Nephron progenitor cell (in vitro differentiated cells): ENCODE data around the gene AQP3.

ENCODE experiments used
- DNase-seq: peaks from one replicate; pipeline ENCODE4 v3.0.0; 2021
- H3K27ac Mint-ChIP-seq: 2 replicates; pipeline ENCODE4 v1.8.0; 2021; ENCODE audit warnings: mild to moderate bottlenecking, moderate library complexity, mixed read lengths
- H3K27me3 Mint-ChIP-seq: 2 replicates; pipeline ENCODE4 v1.8.0; 2021; ENCODE audit warnings: mild to moderate bottlenecking, low read depth, mixed read lengths; ENCODE audit not compliant: poor library complexity
- H3K36me3 Mint-ChIP-seq: 2 replicates; pipeline ENCODE4 v1.8.0; 2021; ENCODE audit warnings: low read depth, mixed read lengths
- H3K4me1 Mint-ChIP-seq: 2 replicates; pipeline ENCODE4 v1.8.0; 2021; ENCODE audit warnings: mixed read lengths
- H3K4me3 Mint-ChIP-seq: 2 replicates; pipeline ENCODE4 v1.8.0; 2021; ENCODE audit warnings: mild to moderate bottlenecking, moderate library complexity, mixed read lengths
- H3K9me3 Mint-ChIP-seq: 2 replicates; pipeline ENCODE4 v1.8.0; 2021; ENCODE audit warnings: mild to moderate bottlenecking, moderate library complexity, mixed read lengths
- CTCF ChIP-seq: fragments of 200-600 bp; sonication (generic); IDR thresholded peaks from 2 replicates; pipeline ENCODE4 v1.5.0; 2021; ENCODE audit warnings: antibody characterized with exemption

AQP3 gene

GRCh38 chr9:33416996-33417395 is 30.4 kb downstream of the AQP3 start:
- H3K4me1 Mint-ChIP-seq: peaks cover 34% of the 10 kb centered on the region
- H3K9me3 Mint-ChIP-seq: no peaks in the 10 kb centered on the region
- no peak for DNase-seq
- H3K27ac Mint-ChIP-seq: no peak overlapping the region
- H3K27me3 Mint-ChIP-seq: peaks cover 36% of the 10 kb centered on the region
- no peak overlapping the region for H3K4me3 Mint-ChIP-seq
- H3K36me3 Mint-ChIP-seq: no peaks in the 10 kb centered on the region
- no peak for TF ChIP-seq CTCF

GRCh38 chr9:33415501-33416038 is 31.8 kb downstream of the AQP3 start:
- Mint-ChIP-seq H3K36me3 (no peaks in the 10 kb centered on the region), H3K9me3 (no peaks in the 10 kb centered on the region), H3K27me3 (peaks cover 31% of the 10 kb centered on the region), H3K27ac (no peak overlapping the region), H3K4me3 (no peak overlapping the region), H3K4me1 (peaks cover 34% of the 10 kb centered on the region)
- peak; percentile 58 for TF ChIP-seq CTCF
- peak; percentile 80 for DNase-seq

DNA sequence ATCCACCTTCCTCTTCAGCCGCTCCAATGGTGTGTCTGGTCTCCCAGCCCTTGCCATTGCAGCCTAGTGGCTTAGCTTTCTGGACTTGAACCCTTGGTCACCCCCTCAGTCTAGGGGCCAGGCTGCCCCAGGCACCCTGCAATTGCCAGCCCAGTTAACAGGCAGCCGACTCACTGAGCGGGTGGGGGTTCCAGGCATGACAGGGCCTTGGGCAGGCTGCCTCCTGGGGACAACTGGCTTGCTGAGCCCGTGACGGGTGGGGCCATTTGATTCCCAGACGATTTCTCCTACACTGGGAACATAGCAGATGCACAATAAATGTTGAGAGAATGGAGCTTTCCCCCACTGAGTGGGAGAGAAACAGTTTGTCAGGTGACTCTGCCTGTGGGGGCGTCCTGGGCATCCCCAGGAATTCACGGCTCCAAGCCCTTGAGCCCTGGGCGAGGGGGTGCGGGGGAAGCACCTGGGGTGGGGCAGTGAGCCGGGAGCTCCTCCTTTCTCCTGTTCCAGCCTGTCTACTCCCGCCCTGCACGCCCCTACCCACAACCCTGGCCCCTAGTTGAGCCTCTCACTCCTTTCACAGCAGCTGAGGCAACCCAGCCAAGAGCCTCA is 32.4 kb downstream of the AQP3 start:
- peaks cover 26% of the 10 kb centered on the region for H3K27me3 Mint-ChIP-seq
- H3K4me3 Mint-ChIP-seq: no peak overlapping the region
- no peaks in the 10 kb centered on the region for H3K9me3 Mint-ChIP-seq
- H3K4me1 Mint-ChIP-seq: peaks cover 34% of the 10 kb centered on the region
- no peak for TF ChIP-seq CTCF
- no peak for DNase-seq
- no peak overlapping the region for H3K27ac Mint-ChIP-seq
- no peaks in the 10 kb centered on the region for H3K36me3 Mint-ChIP-seq

GRCh38 chr9:33414268-33414667 is 33.1 kb downstream of the AQP3 start:
- H3K27ac Mint-ChIP-seq: peak overlapping the region; percentile 79
- H3K27me3 Mint-ChIP-seq: peaks cover 28% of the 10 kb centered on the region
- no peak overlapping the region for H3K4me3 Mint-ChIP-seq
- H3K36me3 Mint-ChIP-seq: no peaks in the 10 kb centered on the region
- H3K9me3 Mint-ChIP-seq: no peaks in the 10 kb centered on the region
- peaks cover 34% of the 10 kb centered on the region for H3K4me1 Mint-ChIP-seq
- DNase-seq: no peak
- no peak for TF ChIP-seq CTCF

DNA sequence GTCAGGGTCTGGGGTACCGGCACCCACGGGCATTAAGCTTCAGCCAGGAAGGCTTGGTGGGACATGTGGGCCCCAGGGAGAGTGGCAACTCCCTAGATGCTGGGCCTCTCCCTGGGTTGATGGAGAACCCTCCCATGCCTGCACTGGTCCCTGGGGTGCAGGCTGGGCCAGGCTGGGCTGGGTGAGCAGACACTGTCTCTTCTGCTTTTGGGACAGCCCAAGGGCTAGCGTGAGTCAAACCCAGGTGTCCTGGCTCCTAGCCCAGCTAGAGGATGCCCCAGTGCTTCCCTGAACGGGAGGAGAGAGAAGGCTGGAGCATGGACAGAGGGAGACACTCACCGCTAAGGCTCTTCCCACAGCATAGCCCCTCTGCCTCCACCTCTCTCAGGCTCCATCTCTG is 39.3 kb downstream of the AQP3 start:
- Mint-ChIP-seq H3K4me1 (peaks cover 20% of the 10 kb centered on the region), H3K27me3 (peaks cover 21% of the 10 kb centered on the region), H3K27ac (no peak overlapping the region), H3K9me3 (no peaks in the 10 kb centered on the region), H3K36me3 (no peaks in the 10 kb centered on the region), H3K4me3 (no peak overlapping the region)
- no peak for TF ChIP-seq CTCF
- no peak for DNase-seq

GRCh38 chr9:33407061-33407460 is 40.3 kb downstream of the AQP3 start:
- Mint-ChIP-seq H3K36me3 (no peaks in the 10 kb centered on the region), H3K4me1 (peaks cover 28% of the 10 kb centered on the region), H3K4me3 (no peak overlapping the region), H3K27ac (no peak overlapping the region), H3K9me3 (no peaks in the 10 kb centered on the region), H3K27me3 (peaks cover 21% of the 10 kb centered on the region)
- DNase-seq: no peak
- no peak for TF ChIP-seq CTCF
